OCI-LY7 (cell line): ENCODE data around the gene MARCHF5. TPM values are rescaled to one million over a fixed set of nuclear protein-coding genes. Genes with fewer than 3 reads are reported as not detected.

Experiments used
- small RNA-seq: library from RNA; depleted of rRNA; stranded (forward); fragments of <200 nt; gene quantifications from one replicate; pipeline ENCODE3, GENCODE V24; 2014
- total RNA-seq, 2 experiments: library from RNA; depleted of rRNA in 1 of 2; stranded (reverse); fragments of >200 nt in 1 of 2; shearing (Covaris generic) in 1 of 2; gene quantifications; 2 replicates each; pipeline ENCODE4 v1.2.3, GENCODE V29; 2014 to 2022

The MARCHF5 gene
- total RNA-seq, 2 experiments from 2014 or later = 5.9 to 31.7 TPM

Small RNA genes within 50 kb of the gene (small RNA-seq; reads per million reads assigned to genes)
- gene RF00019 (not detected), gene RNY3P12 (not detected)

Other genes with a start within 250 kb of the MARCHF5 start
- 0.26 and 0.66 TPM in 2 replicates for gene CPEB3, start 89 bp upstream of the MARCHF5 start, total RNA-seq (2014; rRNA removed; shearing (Covaris generic))
- 2.9 and 3.2 TPM in 2 replicates for gene CPEB3, start 89 bp upstream of the MARCHF5 start, total RNA-seq (2022)